Measurements from ENCODE around the gene IL32. TPM values are rescaled to one million over a fixed set of nuclear protein-coding genes. Genes with fewer than 3 reads are reported as not detected.

The IL32 gene
- total RNA-seq, 1 donor from 2014 or later: 621 TPM

DNA sequence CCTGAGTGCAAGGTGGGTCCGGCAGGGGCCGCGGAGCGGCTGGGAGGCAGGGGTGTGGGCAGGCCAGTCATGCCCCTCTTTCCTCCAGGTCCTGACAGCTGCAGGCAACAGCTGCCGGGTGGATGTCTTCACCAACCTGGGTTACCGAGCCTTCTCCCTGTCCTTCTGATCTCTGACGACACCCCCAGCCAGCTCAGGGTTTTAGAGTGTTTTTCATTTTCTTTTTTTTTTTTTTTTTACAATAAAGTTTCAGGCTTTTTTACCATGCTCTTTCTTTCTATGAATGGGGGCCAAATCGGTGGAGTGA, 38.0 kb upstream of the IL32 start:
- DNase-seq (ENCODE audit: low read depth): no peak
- H3K4me3 ChIP-seq (ENCODE audit: low read depth, low read length): no peak overlapping the region
- H3K27me3 ChIP-seq (ENCODE audit: control insufficient read depth, insufficient read depth, low read length): peaks cover 38% of the 10 kb centered on the region
- TF ChIP-seq CTCF (IDR thresholded peaks at IDR 0.05; ENCODE audit: insufficient read depth, low read length, poor library complexity, severe bottlenecking): no peak
- H3K36me3 ChIP-seq (ENCODE audit: control insufficient read depth, insufficient read depth, low read length): peaks cover 4% of the 10 kb centered on the region

GRCh38 chr16:3027983-3028715, 37.3 kb upstream of the IL32 start:
- no peak overlapping the region for H3K4me3 ChIP-seq (ENCODE audit: low read depth, low read length)
- peaks cover 45% of the 10 kb centered on the region for H3K27me3 ChIP-seq (ENCODE audit: control insufficient read depth, insufficient read depth, low read length)
- peak; percentile 82 for TF ChIP-seq CTCF (IDR thresholded peaks at IDR 0.05; ENCODE audit: insufficient read depth, low read length, poor library complexity, severe bottlenecking)
- peaks cover 4% of the 10 kb centered on the region for H3K36me3 ChIP-seq (ENCODE audit: control insufficient read depth, insufficient read depth, low read length)
- no peak for DNase-seq (ENCODE audit: low read depth)

- no peak for TF ChIP-seq CTCF (IDR thresholded peaks at IDR 0.05; ENCODE audit: insufficient read depth, low read length, poor library complexity, severe bottlenecking)
Measured at GRCh38 chr16:3028716-3029319, 36.6 kb upstream of the IL32 start.

GRCh38 chr16:3029491-3030221, 35.8 kb upstream of the IL32 start:
- TF ChIP-seq CTCF (IDR thresholded peaks at IDR 0.05; ENCODE audit: insufficient read depth, low read length, poor library complexity, severe bottlenecking): no peak
- Histone ChIP-seq H3K27me3 (ENCODE audit: control insufficient read depth, insufficient read depth, low read length) (peaks cover 60% of the 10 kb centered on the region), H3K36me3 (ENCODE audit: control insufficient read depth, insufficient read depth, low read length) (peaks cover 4% of the 10 kb centered on the region), H3K4me3 (ENCODE audit: low read depth, low read length) (no peak overlapping the region)
- DNase-seq (ENCODE audit: low read depth): no peak

More at GRCh38 chr16:3028716-3029319, 36.6 kb upstream of the IL32 start:
- Histone ChIP-seq H3K27me3 (ENCODE audit: control insufficient read depth, insufficient read depth, low read length) (peaks cover 52% of the 10 kb centered on the region), H3K4me3 (ENCODE audit: low read depth, low read length) (no peak overlapping the region), H3K36me3 (ENCODE audit: control insufficient read depth, insufficient read depth, low read length) (peaks cover 4% of the 10 kb centered on the region)
- no peak for DNase-seq (ENCODE audit: low read depth)

GRCh38 chr16:3030222-3031212, 34.9 kb upstream of the IL32 start:
- peaks cover 67% of the 10 kb centered on the region for H3K27me3 ChIP-seq (ENCODE audit: control insufficient read depth, insufficient read depth, low read length)

More at GRCh38 chr16:3030222-3031212, 34.9 kb upstream of the IL32 start:
- no peak for DNase-seq (ENCODE audit: low read depth)
- TF ChIP-seq CTCF (IDR thresholded peaks at IDR 0.05; ENCODE audit: insufficient read depth, low read length, poor library complexity, severe bottlenecking): no peak
- peaks cover 4% of the 10 kb centered on the region for H3K36me3 ChIP-seq (ENCODE audit: control insufficient read depth, insufficient read depth, low read length)
- H3K4me3 ChIP-seq (ENCODE audit: low read depth, low read length): no peak overlapping the region

Measured in kidney epithelial cell (primary cell).